Measurements from ENCODE around the gene PROSER3. TPM values are rescaled to one million over a fixed set of nuclear protein-coding genes. Genes with fewer than 3 reads are reported as not detected.

The PROSER3 gene
- total and polyA plus RNA-seq, 2 donors (not counting 1 experiment from before 2014, with no cell fraction given), result 26.0 to 61.0 TPM

DNA sequence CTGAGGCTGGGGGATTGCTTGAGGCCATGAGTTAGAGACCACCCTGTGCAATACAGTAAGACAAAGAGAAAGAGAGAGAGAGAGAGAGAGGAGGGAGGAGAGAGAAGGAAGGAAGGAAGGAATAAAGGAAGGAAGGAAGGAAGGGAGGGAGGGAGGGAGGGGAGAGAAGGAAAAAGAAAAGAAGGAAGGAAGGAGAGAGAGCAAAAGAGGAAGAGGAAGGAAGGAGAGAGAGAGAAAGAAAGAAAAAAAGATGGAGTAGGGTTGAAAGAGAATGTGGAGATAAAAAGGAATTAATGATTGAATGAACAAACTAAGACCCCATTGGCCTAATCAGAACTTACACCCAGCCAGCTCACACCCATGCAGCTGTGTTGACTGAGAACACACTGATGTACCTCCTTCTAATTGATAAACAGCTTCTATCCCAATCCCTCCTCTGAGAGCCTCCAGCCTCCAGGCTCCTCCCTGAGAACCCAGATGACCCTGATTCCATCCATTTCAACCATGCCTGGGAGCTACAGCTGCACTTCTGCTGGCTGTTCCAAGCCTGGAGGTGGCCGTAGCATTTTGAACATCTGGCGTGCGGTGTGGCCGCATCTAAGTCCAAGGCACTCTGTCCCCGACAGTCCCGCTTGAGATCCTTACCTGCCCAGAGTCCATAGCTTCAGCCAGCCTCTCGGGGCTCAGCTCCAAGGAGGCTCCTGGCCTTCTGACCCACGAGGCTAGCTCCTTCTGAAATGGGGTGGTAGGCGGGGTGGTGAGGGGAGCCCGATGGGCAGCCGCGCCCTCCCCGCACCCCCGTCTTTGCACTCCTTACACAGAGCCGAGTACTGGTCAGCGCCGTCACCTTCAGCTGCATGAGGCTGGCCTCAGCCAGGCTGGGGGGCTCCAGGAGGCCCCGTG lies 53.6 kb downstream of the PROSER3 start:
- 85% methylated on average over 16 of the region's 18 CpGs for WGBS (ENCODE audit: insufficient coverage)
- TF ChIP-seq, protein P1, sequence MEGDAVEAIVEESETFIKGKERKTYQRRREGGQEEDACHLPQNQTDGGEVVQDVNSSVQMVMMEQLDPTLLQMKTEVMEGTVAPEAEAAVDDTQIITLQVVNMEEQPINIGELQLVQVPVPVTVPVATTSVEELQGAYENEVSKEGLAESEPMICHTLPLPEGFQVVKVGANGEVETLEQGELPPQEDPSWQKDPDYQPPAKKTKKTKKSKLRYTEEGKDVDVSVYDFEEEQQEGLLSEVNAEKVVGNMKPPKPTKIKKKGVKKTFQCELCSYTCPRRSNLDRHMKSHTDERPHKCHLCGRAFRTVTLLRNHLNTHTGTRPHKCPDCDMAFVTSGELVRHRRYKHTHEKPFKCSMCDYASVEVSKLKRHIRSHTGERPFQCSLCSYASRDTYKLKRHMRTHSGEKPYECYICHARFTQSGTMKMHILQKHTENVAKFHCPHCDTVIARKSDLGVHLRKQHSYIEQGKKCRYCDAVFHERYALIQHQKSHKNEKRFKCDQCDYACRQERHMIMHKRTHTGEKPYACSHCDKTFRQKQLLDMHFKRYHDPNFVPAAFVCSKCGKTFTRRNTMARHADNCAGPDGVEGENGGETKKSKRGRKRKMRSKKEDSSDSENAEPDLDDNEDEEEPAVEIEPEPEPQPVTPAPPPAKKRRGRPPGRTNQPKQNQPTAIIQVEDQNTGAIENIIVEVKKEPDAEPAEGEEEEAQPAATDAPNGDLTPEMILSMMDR (IDR thresholded peaks at IDR 0.05), result no peak
- TF ChIP-seq EZH2 (IDR thresholded peaks at IDR 0.05; ENCODE audit: borderline replicate concordance, insufficient read depth, low read depth, low read length, poor library complexity, severe bottlenecking), result no peak
- H3K4me3 ChIP-seq (ENCODE audit: control extremely low read depth in 1 of 5, extremely low read depth in 1 of 5, insufficient read depth in 1 of 5, low read depth in 2 of 5, low read length in 4 of 5), result no peak overlapping the region
- H3K27me3 ChIP-seq (replicated peaks in 1 of 4; ENCODE audit: control extremely low read depth in 1 of 4, control insufficient read depth in 3 of 4, insufficient read depth in 4 of 4, low read length in 3 of 4), result peaks cover 0 to 2% (median 0%) of the 10 kb centered on the region in 4 experiments
- no peaks in the 10 kb centered on the region for H3K9me3 Mint-ChIP-seq (ENCODE audit: insufficient read depth)
- H3K27ac Mint-ChIP-seq, result no peak overlapping the region
- H3K27ac ChIP-seq (ENCODE audit: low read length in 2 of 2), result no peak overlapping the region
- no peaks in the 10 kb centered on the region for H3K4me1 ChIP-seq (ENCODE audit: control insufficient read depth in 2 of 2, insufficient read depth in 2 of 2, low read length in 2 of 2)
- H3K79me2 ChIP-seq (ENCODE audit: control insufficient read depth, insufficient read depth, low read length), result no peaks in the 10 kb centered on the region
- H3K4me1 Mint-ChIP-seq, result no peaks in the 10 kb centered on the region
- no peak overlapping the region for H3K9ac ChIP-seq (ENCODE audit: low read length)
- H3K4me2 ChIP-seq (replicated peaks; ENCODE audit: low read depth, low read length, poor library complexity, severe bottlenecking), result no peak overlapping the region
- intact Hi-C loops (cut with micrococcal nuclease), result no loop called here
- POLR2A ChIA-PET, result no interaction called here
- ATAC-seq (ENCODE audit: low read depth) (no peak), DNase-seq (no peak)
- no peak overlapping the region for H2AFZ ChIP-seq (ENCODE audit: insufficient read depth, low read depth, low read length, poor library complexity, severe bottlenecking)
- peaks cover 20% of the 10 kb centered on the region for H3K27me3 Mint-ChIP-seq
- no peak overlapping the region for H3K4me3 Mint-ChIP-seq
- H3K9me3 ChIP-seq (ENCODE audit: control extremely low read depth in 1 of 3, control insufficient read depth in 2 of 3, insufficient read depth in 1 of 3, low read length in 2 of 3), result peaks cover 0 to 2% (median 0%) of the 10 kb centered on the region in 3 donors
- no peaks in the 10 kb centered on the region for H4K20me1 ChIP-seq (ENCODE audit: control insufficient read depth, insufficient read depth, low read length, poor library complexity, severe bottlenecking)
- CTCF ChIA-PET, result no interaction called here
- H3K36me3 ChIP-seq (replicated peaks in 1 of 2; ENCODE audit: control extremely low read depth in 1 of 2, control insufficient read depth in 1 of 2, extremely low read depth in 1 of 2, insufficient read depth in 2 of 2, low read length in 1 of 2), result no peaks in the 10 kb centered on the region

All from B cell (primary cell).